ENCODE results near the gene ICAM1. TPM values are rescaled to one million over a fixed set of nuclear protein-coding genes. Genes with fewer than 3 reads are reported as not detected.

The ICAM1 gene
- total and polyA plus RNA-seq, 8 donors = 2.3 to 15.6 (median 8.7) TPM

- 83 to 94% (median 92%) methylated on average over 8 to 13 of the region's 13 CpGs for WGBS, 5 donors
- intact Hi-C loops (cut with DNase I; ENCODE audit: low total_unique reads) = no loop called here
- H3K36me3 ChIP-seq = peaks cover 56 to 78% (median 76%) of the 10 kb centered on the region in 4 donors
- no peak for TF ChIP-seq POLR2A (IDR thresholded peaks at IDR 0.05)
- no peak for TF ChIP-seq CTCF (IDR thresholded peaks at IDR 0.05)
- TF ChIP-seq POLR2AphosphoS5 (IDR thresholded peaks at IDR 0.05) = no peak
- TF ChIP-seq EP300 (IDR thresholded peaks at IDR 0.05) = no peak
- no peaks in the 10 kb centered on the region for H3K27me3 ChIP-seq
- H3K4me3 ChIP-seq = no peak overlapping the region
- H3K4me1 ChIP-seq = peaks cover 13 to 21% (median 15%) of the 10 kb centered on the region in 4 donors
- H3K27ac ChIP-seq = no peak overlapping the region
- no peaks in the 10 kb centered on the region for H3K9me3 ChIP-seq
- DNase-seq = no peak
Observed at GRCh38 chr19:10318807-10319682, 48.1 kb downstream of the ICAM1 start.

- Histone ChIP-seq H3K4me3 (no peak overlapping the region), H3K27ac (no peak overlapping the region), H3K9me3 (no peaks in the 10 kb centered on the region), H3K27me3 (no peaks in the 10 kb centered on the region), H3K4me1 (peaks cover 5 to 8% (median 7%) of the 10 kb centered on the region in 4 donors), H3K36me3 (peaks cover 73 to 95% (median 93%) of the 10 kb centered on the region in 4 donors)
- WGBS, 5 donors = 91 to 98% (median 93%) methylated on average over 20 to 32 of the region's 32 CpGs
- TF ChIP-seq POLR2A (IDR thresholded peaks at IDR 0.05) = no peak
- TF ChIP-seq CTCF (IDR thresholded peaks at IDR 0.05) = no peak
- TF ChIP-seq POLR2AphosphoS5 (IDR thresholded peaks at IDR 0.05) = no peak
- TF ChIP-seq EP300 (IDR thresholded peaks at IDR 0.05) = no peak
- intact Hi-C loops (cut with DNase I; ENCODE audit: low total_unique reads) = loop anchor here (10.0 kb wide), 1 partner anchor 54 kb away; no protein-coding TSS in a partner anchor
- no peak for DNase-seq
Observed at GRCh38 chr19:10320602-10321416, 49.9 kb downstream of the ICAM1 start.

DNA sequence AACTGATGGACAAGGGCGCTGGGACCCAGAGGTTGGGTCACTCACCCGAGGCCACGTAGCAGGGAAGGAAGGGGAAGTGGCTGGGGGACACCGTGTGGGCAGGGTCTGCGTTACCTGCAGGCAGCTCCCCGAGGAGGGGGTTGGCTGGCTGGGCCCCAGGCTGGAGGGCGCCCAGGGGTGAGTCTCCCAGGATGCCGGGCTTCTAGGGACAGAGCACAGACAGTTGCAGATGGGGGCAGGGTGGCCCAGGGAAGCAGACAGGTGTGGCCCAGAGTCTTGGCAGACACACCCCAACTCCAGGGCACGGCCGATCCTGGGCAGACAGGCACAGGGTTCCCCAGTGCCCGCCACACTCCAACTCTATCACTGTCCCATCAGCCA lies 50.5 kb downstream of the ICAM1 start:
- intact Hi-C loops (cut with DNase I; ENCODE audit: low total_unique reads) = loop anchor here (10.0 kb wide), 1 partner anchor 53 kb away; no protein-coding TSS in a partner anchor
- Histone ChIP-seq H3K4me1 (peaks cover 0 to 2% (median 1%) of the 10 kb centered on the region in 4 donors), H3K36me3 (peaks cover 79 to 100% (median 99%) of the 10 kb centered on the region in 4 donors), H3K27ac (no peak overlapping the region), H3K4me3 (no peak overlapping the region), H3K9me3 (no peaks in the 10 kb centered on the region), H3K27me3 (no peaks in the 10 kb centered on the region)
- no peak for DNase-seq
- WGBS, 5 donors = 78 to 85% (median 83%) methylated on average over 3 to 11 of the region's 11 CpGs
- TF ChIP-seq EP300 (IDR thresholded peaks at IDR 0.05) (no peak), CTCF (IDR thresholded peaks at IDR 0.05) (no peak)
